Caco-2 (cell line): ENCODE results near the gene KHDC1L. TPM values are rescaled to one million over a fixed set of nuclear protein-coding genes. Genes with fewer than 3 reads are reported as not detected.

ENCODE experiments used
- BruUV-seq: library from RNA; stranded (reverse); fragments of 400-500 nt; replicated peaks from 2 replicates; lab custom pipeline; 2021; lab: Mats Ljungman, UMichigan
- CTCF ChIA-PET: fragments of 300-600 bp; sonication (Branson Sonifier 250); formaldehyde crosslinking; loops from one replicate; lab custom pipeline; 2022; ENCODE audit warnings: antibody characterized with exemption; lab: Charles Lee
- POLR2A ChIA-PET: fragments of 300-600 bp; sonication (Branson Sonifier 250); formaldehyde crosslinking; loops from one replicate; lab custom pipeline; 2022; ENCODE audit warnings: antibody characterized with exemption; lab: Charles Lee
- DNase-seq, 2 experiments: peaks; one replicate each; pipeline versions ENCODE4 v3.0.0 to v3.0.0-alpha.2; 2020 to 2022
- H3K27me3 ChIP-seq: replicated peaks from 2 replicates; pipeline ENCODE4 v1.6.0; 2011; ENCODE audit warnings: low read length; ENCODE audit not compliant: control insufficient read depth, insufficient read depth
- H3K36me3 ChIP-seq: 2 replicates; pipeline ENCODE4 v1.5.1; 2011; ENCODE audit warnings: low read length; ENCODE audit not compliant: control insufficient read depth, insufficient read depth
- H3K4me1 ChIP-seq: fragments of 250-450 bp; sonication (Bioruptor Pico); 2 replicates; pipeline ENCODE4 v1.5.1; 2020; ENCODE audit warnings: mild to moderate bottlenecking
- H3K4me3 ChIP-seq: 2 replicates; pipeline ENCODE4 v1.5.1; 2011; ENCODE audit warnings: low read depth, mild to moderate bottlenecking, control low read depth, low read length
- H3K9me3 ChIP-seq: fragments of 250-450 bp; sonication (Bioruptor Pico); 2 replicates; pipeline ENCODE4 v1.5.1; 2020; ENCODE audit warnings: mild to moderate bottlenecking, moderate library complexity
- H3K27ac Mint-ChIP-seq: one replicate; pipeline ENCODE4 v1.8.0; 2022; ENCODE audit warnings: mixed read lengths; ENCODE audit not compliant: unreplicated experiment
- H3K27me3 Mint-ChIP-seq: one replicate; pipeline ENCODE4 v1.8.0; 2022; ENCODE audit warnings: mixed read lengths; ENCODE audit not compliant: insufficient read depth, unreplicated experiment
- H3K36me3 Mint-ChIP-seq: one replicate; pipeline ENCODE4 v1.8.0; 2022; ENCODE audit warnings: mild to moderate bottlenecking, mixed read lengths; ENCODE audit not compliant: insufficient read depth, unreplicated experiment
- H3K4me1 Mint-ChIP-seq: one replicate; pipeline ENCODE4 v1.8.0; 2022; ENCODE audit warnings: low read depth, mixed read lengths; ENCODE audit not compliant: unreplicated experiment
- H3K4me3 Mint-ChIP-seq: one replicate; pipeline ENCODE4 v1.8.0; 2022; ENCODE audit warnings: mild to moderate bottlenecking, moderate library complexity, mixed read lengths; ENCODE audit not compliant: unreplicated experiment
- H3K9me3 Mint-ChIP-seq: one replicate; pipeline ENCODE4 v1.8.0; 2022; ENCODE audit warnings: mixed read lengths; ENCODE audit not compliant: unreplicated experiment
- CTCF ChIP-seq, 2 experiments: fragments of 200-600 bp in 1 of 2; IDR thresholded peaks; 1 replicate in 1 of 2; 2 replicates in 1 of 2; pipeline versions ENCODE4 v1.5.1 to v1.8.0; 2011 to 2022; ENCODE audit warnings: antibody characterized with exemption in 1 of 2, control low read depth in 1 of 2, inconsistent platforms in 1 of 2, low read depth in 1 of 2, low read length in 1 of 2, mild to moderate bottlenecking in 1 of 2, moderate library complexity in 1 of 2; ENCODE audit not compliant: insufficient read depth in 1 of 2, severe bottlenecking in 1 of 2, unreplicated experiment in 1 of 2
- intact Hi-C: fragments of 100-400 bp; cut with micrococcal nuclease; formaldehyde crosslinking; loops from one replicate; pipeline ENCODE4 v1.10.0; 2022; ENCODE audit not compliant: unreplicated experiment
- total RNA-seq: library from RNA; stranded (reverse); gene quantifications from 2 replicates; pipeline ENCODE4 v1.2.3, GENCODE V29; 2022

Gene KHDC1L
- total RNA-seq, 1 experiment from 2014 or later: not detected

GRCh38 chr6:73252703-73253102 is 27.4 kb upstream of the KHDC1L start:
- H3K9me3 Mint-ChIP-seq: no peaks in the 10 kb centered on the region
- Histone ChIP-seq H3K36me3 (no peaks in the 10 kb centered on the region), H3K4me1 (no peaks in the 10 kb centered on the region), H3K9me3 (no peaks in the 10 kb centered on the region), H3K27me3 (no peaks in the 10 kb centered on the region), H3K4me3 (no peak overlapping the region)
- CTCF ChIA-PET: no interaction called here
- H3K4me1 Mint-ChIP-seq: no peaks in the 10 kb centered on the region
- no peak for TF ChIP-seq CTCF (IDR thresholded peaks at IDR 0.05; ENCODE audit: insufficient read depth in 1 of 2, low read depth in 1 of 2, low read length in 1 of 2, severe bottlenecking in 1 of 2, unreplicated experiment in 1 of 2)
- H3K27me3 Mint-ChIP-seq: peaks cover 4% of the 10 kb centered on the region
- H3K4me3 Mint-ChIP-seq: no peak overlapping the region
- BruUV-seq: no TSS peak
- POLR2A ChIA-PET: interaction anchor here (0.7 kb wide), 1 partner anchor 8 kb away, joined by 3 read pairs; no protein-coding TSS in a partner anchor
- intact Hi-C loops: no loop called here
- DNase-seq: no peak
- H3K36me3 Mint-ChIP-seq: no peaks in the 10 kb centered on the region
- no peak overlapping the region for H3K27ac Mint-ChIP-seq

GRCh38 chr6:73250016-73250415 is 24.7 kb upstream of the KHDC1L start:
- H3K4me3 Mint-ChIP-seq: no peak overlapping the region
- POLR2A ChIA-PET: no interaction called here

GRCh38 chr6:73248192-73248903 is 23.1 kb upstream of the KHDC1L start:
- H3K36me3 Mint-ChIP-seq: no peaks in the 10 kb centered on the region
- H3K4me1 Mint-ChIP-seq: no peaks in the 10 kb centered on the region
- H3K27ac Mint-ChIP-seq: no peak overlapping the region
- no peak for DNase-seq
- ChIA-PET CTCF (interaction anchor here (0.7 kb wide), 1 partner anchor 1961 kb away, joined by 5 read pairs; no protein-coding TSS in a partner anchor), POLR2A (no interaction called here)
- TF ChIP-seq CTCF (IDR thresholded peaks at IDR 0.05; ENCODE audit: insufficient read depth in 1 of 2, low read depth in 1 of 2, low read length in 1 of 2, severe bottlenecking in 1 of 2, unreplicated experiment in 1 of 2): no peak
- intact Hi-C loops: no loop called here
- BruUV-seq: no TSS peak
- Histone ChIP-seq H3K9me3 (no peaks in the 10 kb centered on the region), H3K4me1 (no peaks in the 10 kb centered on the region), H3K4me3 (no peak overlapping the region), H3K36me3 (no peaks in the 10 kb centered on the region), H3K27me3 (no peaks in the 10 kb centered on the region)
- peaks cover 4% of the 10 kb centered on the region for H3K27me3 Mint-ChIP-seq
- no peak overlapping the region for H3K4me3 Mint-ChIP-seq
- H3K9me3 Mint-ChIP-seq: no peaks in the 10 kb centered on the region

More at GRCh38 chr6:73250016-73250415, 24.7 kb upstream of the KHDC1L start:
- intact Hi-C loops: no loop called here
- peaks cover 4% of the 10 kb centered on the region for H3K27me3 Mint-ChIP-seq
- Histone ChIP-seq H3K4me1 (no peaks in the 10 kb centered on the region), H3K36me3 (no peaks in the 10 kb centered on the region), H3K27me3 (no peaks in the 10 kb centered on the region), H3K4me3 (no peak overlapping the region), H3K9me3 (no peaks in the 10 kb centered on the region)
- no peaks in the 10 kb centered on the region for H3K4me1 Mint-ChIP-seq
- CTCF ChIA-PET: no interaction called here
- BruUV-seq: no TSS peak
- H3K9me3 Mint-ChIP-seq: no peaks in the 10 kb centered on the region
- H3K36me3 Mint-ChIP-seq: no peaks in the 10 kb centered on the region
- no peak overlapping the region for H3K27ac Mint-ChIP-seq
- no peak for DNase-seq
- no peak for TF ChIP-seq CTCF (IDR thresholded peaks at IDR 0.05; ENCODE audit: insufficient read depth in 1 of 2, low read depth in 1 of 2, low read length in 1 of 2, severe bottlenecking in 1 of 2, unreplicated experiment in 1 of 2)
